Loucy (cell line): ENCODE data around the gene CDH2.

Source experiments
- CTCF ChIP-seq: fragments of 200-600 bp; sonication (generic); conservative IDR thresholded peaks from 2 replicates; pipeline ENCODE4 v1.5.1; 2014; ENCODE audit warnings: mild to moderate bottlenecking, antibody characterized with exemption, low read length
- EZH2phosphoT487 ChIP-seq: fragments of 200-600 bp; IDR thresholded peaks from 2 replicates; pipeline ENCODE4 v1.6.1; 2018; ENCODE audit warnings: antibody characterized with exemption, mild to moderate bottlenecking, moderate library complexity, borderline replicate concordance

DNA sequence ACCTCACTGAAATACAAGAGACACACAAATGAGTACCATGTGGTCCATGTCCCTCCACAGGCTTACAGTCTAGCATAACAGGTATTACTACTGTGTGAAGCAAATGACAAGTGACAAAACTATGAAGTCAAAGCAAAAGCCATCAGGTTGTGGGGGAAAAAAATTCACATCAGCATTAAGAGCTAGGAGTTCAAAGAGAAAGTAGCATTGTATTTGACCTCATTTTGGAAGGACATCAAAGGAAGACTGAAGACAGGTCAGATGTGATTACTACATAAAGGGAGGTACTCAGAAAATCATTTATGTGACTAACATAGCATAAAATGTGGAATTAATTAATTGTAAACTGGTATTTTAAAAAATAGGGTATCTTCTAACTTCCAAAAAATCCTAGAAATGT lies 224.2 kb downstream of the CDH2 start:
- TF ChIP-seq CTCF = no peak
- no peak for TF ChIP-seq EZH2phosphoT487
